Caco-2 (cell line): ENCODE data around the gene ITGA11. TPM values are rescaled to one million over a fixed set of nuclear protein-coding genes. Genes with fewer than 3 reads are reported as not detected.

Source experiments
- BruUV-seq: library from RNA; stranded (reverse); fragments of 400-500 nt; replicated peaks from 2 replicates; lab custom pipeline; 2021; lab: Mats Ljungman, UMichigan
- CTCF ChIA-PET: fragments of 300-600 bp; sonication (Branson Sonifier 250); formaldehyde crosslinking; loops from one replicate; lab custom pipeline; 2022; ENCODE audit warnings: antibody characterized with exemption; lab: Charles Lee
- POLR2A ChIA-PET: fragments of 300-600 bp; sonication (Branson Sonifier 250); formaldehyde crosslinking; loops from one replicate; lab custom pipeline; 2022; ENCODE audit warnings: antibody characterized with exemption; lab: Charles Lee
- DNase-seq, 2 experiments: peaks; one replicate each; pipeline versions ENCODE4 v3.0.0 to v3.0.0-alpha.2; 2020 to 2022
- H3K27me3 ChIP-seq: replicated peaks from 2 replicates; pipeline ENCODE4 v1.6.0; 2011; ENCODE audit warnings: low read length; ENCODE audit not compliant: control insufficient read depth, insufficient read depth
- H3K36me3 ChIP-seq: 2 replicates; pipeline ENCODE4 v1.5.1; 2011; ENCODE audit warnings: low read length; ENCODE audit not compliant: control insufficient read depth, insufficient read depth
- H3K4me1 ChIP-seq: fragments of 250-450 bp; sonication (Bioruptor Pico); 2 replicates; pipeline ENCODE4 v1.5.1; 2020; ENCODE audit warnings: mild to moderate bottlenecking
- H3K4me3 ChIP-seq: 2 replicates; pipeline ENCODE4 v1.5.1; 2011; ENCODE audit warnings: low read depth, mild to moderate bottlenecking, control low read depth, low read length
- H3K9me3 ChIP-seq: fragments of 250-450 bp; sonication (Bioruptor Pico); 2 replicates; pipeline ENCODE4 v1.5.1; 2020; ENCODE audit warnings: mild to moderate bottlenecking, moderate library complexity
- H3K27ac Mint-ChIP-seq: one replicate; pipeline ENCODE4 v1.8.0; 2022; ENCODE audit warnings: mixed read lengths; ENCODE audit not compliant: unreplicated experiment
- H3K27me3 Mint-ChIP-seq: one replicate; pipeline ENCODE4 v1.8.0; 2022; ENCODE audit warnings: mixed read lengths; ENCODE audit not compliant: insufficient read depth, unreplicated experiment
- H3K36me3 Mint-ChIP-seq: one replicate; pipeline ENCODE4 v1.8.0; 2022; ENCODE audit warnings: mild to moderate bottlenecking, mixed read lengths; ENCODE audit not compliant: insufficient read depth, unreplicated experiment
- H3K4me1 Mint-ChIP-seq: one replicate; pipeline ENCODE4 v1.8.0; 2022; ENCODE audit warnings: low read depth, mixed read lengths; ENCODE audit not compliant: unreplicated experiment
- H3K4me3 Mint-ChIP-seq: one replicate; pipeline ENCODE4 v1.8.0; 2022; ENCODE audit warnings: mild to moderate bottlenecking, moderate library complexity, mixed read lengths; ENCODE audit not compliant: unreplicated experiment
- H3K9me3 Mint-ChIP-seq: one replicate; pipeline ENCODE4 v1.8.0; 2022; ENCODE audit warnings: mixed read lengths; ENCODE audit not compliant: unreplicated experiment
- CTCF ChIP-seq, 2 experiments: fragments of 200-600 bp in 1 of 2; IDR thresholded peaks; 1 replicate in 1 of 2; 2 replicates in 1 of 2; pipeline versions ENCODE4 v1.5.1 to v1.8.0; 2011 to 2022; ENCODE audit warnings: antibody characterized with exemption in 1 of 2, control low read depth in 1 of 2, inconsistent platforms in 1 of 2, low read depth in 1 of 2, low read length in 1 of 2, mild to moderate bottlenecking in 1 of 2, moderate library complexity in 1 of 2; ENCODE audit not compliant: insufficient read depth in 1 of 2, severe bottlenecking in 1 of 2, unreplicated experiment in 1 of 2
- intact Hi-C: fragments of 100-400 bp; cut with micrococcal nuclease; formaldehyde crosslinking; loops from one replicate; pipeline ENCODE4 v1.10.0; 2022; ENCODE audit not compliant: unreplicated experiment
- total RNA-seq: library from RNA; stranded (reverse); gene quantifications from 2 replicates; pipeline ENCODE4 v1.2.3, GENCODE V29; 2022

ITGA11 gene
- total RNA-seq, 1 experiment from 2014 or later, result 0.18 TPM

- Histone ChIP-seq H3K27me3 (no peaks in the 10 kb centered on the region; the same call in 1 of the 2 replicates), H3K4me3 (no peak overlapping the region), H3K36me3 (no peaks in the 10 kb centered on the region), H3K9me3 (no peaks in the 10 kb centered on the region), H3K4me1 (peaks cover 6% of the 10 kb centered on the region)
- Mint-ChIP-seq H3K4me3 (no peak overlapping the region), H3K27ac (no peak overlapping the region), H3K4me1 (no peaks in the 10 kb centered on the region), H3K27me3 (peaks cover 10% of the 10 kb centered on the region), H3K36me3 (no peaks in the 10 kb centered on the region), H3K9me3 (no peaks in the 10 kb centered on the region)
- ChIA-PET CTCF (no interaction called here), POLR2A (no interaction called here)
- BruUV-seq, result no TSS peak
- DNase-seq, result no peak
- TF ChIP-seq CTCF (IDR thresholded peaks at IDR 0.05; ENCODE audit: insufficient read depth in 1 of 2, low read depth in 1 of 2, low read length in 1 of 2, severe bottlenecking in 1 of 2, unreplicated experiment in 1 of 2), result no peak
- intact Hi-C loops, result loop anchor here (10.0 kb wide), 1 partner anchor 125 kb away; no protein-coding TSS in a partner anchor
Observed at GRCh38 chr15:68429691-68430470, 2.1 kb downstream of the ITGA11 start.

- H3K4me1 ChIP-seq, result peaks cover 6% of the 10 kb centered on the region
- BruUV-seq, result no TSS peak
- no peaks in the 10 kb centered on the region for H3K4me1 Mint-ChIP-seq
- H3K4me3 ChIP-seq, result no peak overlapping the region
- H3K27ac Mint-ChIP-seq, result peak overlapping the region; percentile 3
- no peaks in the 10 kb centered on the region for H3K36me3 ChIP-seq
- no peak for DNase-seq
- CTCF ChIA-PET, result no interaction called here
- POLR2A ChIA-PET, result no interaction called here
- no peaks in the 10 kb centered on the region for H3K9me3 ChIP-seq
- no peaks in the 10 kb centered on the region; the same call in 1 of the 2 replicates for H3K27me3 ChIP-seq
- H3K36me3 Mint-ChIP-seq, result no peaks in the 10 kb centered on the region
- peaks cover 10% of the 10 kb centered on the region for H3K27me3 Mint-ChIP-seq
- H3K9me3 Mint-ChIP-seq, result no peaks in the 10 kb centered on the region
- intact Hi-C loops, result no loop called here
- no peak overlapping the region for H3K4me3 Mint-ChIP-seq
- no peak for TF ChIP-seq CTCF (IDR thresholded peaks at IDR 0.05; ENCODE audit: insufficient read depth in 1 of 2, low read depth in 1 of 2, low read length in 1 of 2, severe bottlenecking in 1 of 2, unreplicated experiment in 1 of 2)
Observed at GRCh38 chr15:68428431-68428940, 3.5 kb downstream of the ITGA11 start.

- H3K4me1 Mint-ChIP-seq, result peaks cover under 1% of the 10 kb centered on the region
- ChIA-PET CTCF (no interaction called here), POLR2A (no interaction called here)
- peaks cover 8% of the 10 kb centered on the region for H3K27me3 Mint-ChIP-seq
- no peak overlapping the region for H3K4me3 ChIP-seq
- no peaks in the 10 kb centered on the region for H3K36me3 Mint-ChIP-seq
- intact Hi-C loops, result no loop called here
- peak overlapping the region; percentile 3 for H3K27ac Mint-ChIP-seq
- H3K4me3 Mint-ChIP-seq, result no peak overlapping the region
- no peaks in the 10 kb centered on the region for H3K9me3 ChIP-seq
- DNase-seq, result no peak
- no TSS peak for BruUV-seq
- H3K9me3 Mint-ChIP-seq, result no peaks in the 10 kb centered on the region
- H3K36me3 ChIP-seq, result no peaks in the 10 kb centered on the region
- no peaks in the 10 kb centered on the region; the same call in 1 of the 2 replicates for H3K27me3 ChIP-seq
- no peak for TF ChIP-seq CTCF (IDR thresholded peaks at IDR 0.05; ENCODE audit: insufficient read depth in 1 of 2, low read depth in 1 of 2, low read length in 1 of 2, severe bottlenecking in 1 of 2, unreplicated experiment in 1 of 2)
- peaks cover 6% of the 10 kb centered on the region for H3K4me1 ChIP-seq
Observed at GRCh38 chr15:68427963-68428362, 4.0 kb downstream of the ITGA11 start.
